ENCODE results near the gene HELZ2. TPM values are rescaled to one million over a fixed set of nuclear protein-coding genes. Genes with fewer than 3 reads are reported as not detected.
A peak's percentile ranks its signal among the peaks of the same experiment; 100 is the strongest.

Gene HELZ2
- total and polyA plus RNA-seq, 2 of the 4 experiments (the other 2 are of a cell fraction), result 4.7 to 10.6 TPM

DNA sequence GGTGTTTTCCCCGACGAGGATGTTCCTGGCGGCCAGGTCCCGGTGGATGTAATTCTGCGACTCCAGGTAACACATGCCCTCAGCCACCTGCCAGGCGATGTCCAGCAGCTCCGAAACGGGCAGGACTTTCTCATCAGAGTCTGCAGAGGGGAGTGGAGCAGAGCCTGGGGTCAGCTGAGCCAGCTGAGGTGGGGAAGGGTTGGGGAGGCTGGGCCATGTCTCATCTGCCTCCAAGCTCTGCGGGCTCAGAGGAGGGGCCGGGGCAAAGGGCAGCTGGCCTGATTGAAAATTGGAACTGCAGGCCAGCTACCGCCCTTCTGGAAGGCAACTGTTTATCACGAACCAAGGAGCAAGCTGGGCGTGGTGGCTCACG is 43.3 kb downstream of the HELZ2 start:
- H3K9ac ChIP-seq (ENCODE audit: low read depth, low read length), result no peak overlapping the region
- no peak overlapping the region for H2AK9ac ChIP-seq (replicated peaks; ENCODE audit: low read depth, low read length, poor library complexity)
- H3K4me3 ChIP-seq (ENCODE audit: insufficient read depth, low read depth, low read length), result no peak overlapping the region
- ChIA-PET CTCF (no interaction called here), POLR2A (ENCODE audit: unreplicated experiment) (no interaction called here)
- no peaks in the 10 kb centered on the region for H3K9me3 ChIP-seq (ENCODE audit: control insufficient read depth, insufficient read depth, low read length)
- H2BK120ac ChIP-seq (ENCODE audit: low read depth, low read length), result no peak overlapping the region
- H2BK20ac ChIP-seq (ENCODE audit: low read depth, low read length), result no peak overlapping the region
- intact Hi-C loops (cut with micrococcal nuclease), result loop anchor here (10.0 kb wide), 1 partner anchor 124 kb away; the partner anchor contains the start of genes RTEL1 and STMN3
- H3K56ac ChIP-seq (ENCODE audit: extremely low read depth, insufficient read depth, low read length), result no peak overlapping the region
- ATAC-seq (ENCODE audit: low read depth) (no peak), DNase-seq (no peak)
- no TSS peak for BruUV-seq (replicated peaks)
- TF ChIP-seq NFE2L2 (IDR thresholded peaks at IDR 0.05; ENCODE audit: low read depth, low read length) (no peak), FOS (IDR thresholded peaks at IDR 0.05; ENCODE audit: low read depth, low read length) (no peak), MAFK (IDR thresholded peaks at IDR 0.05; ENCODE audit: low read depth, low read length) (no peak), CEBPB (IDR thresholded peaks at IDR 0.05; ENCODE audit: low read depth, low read length) (no peak), RAD21 (IDR thresholded peaks at IDR 0.05; ENCODE audit: low read length) (no peak), POLR2A (IDR thresholded peaks at IDR 0.05; ENCODE audit: low read depth, low read length) (no peak), MAZ (IDR thresholded peaks at IDR 0.05; ENCODE audit: borderline replicate concordance, low read depth, low read length) (no peak), MXI1 (IDR thresholded peaks at IDR 0.05; ENCODE audit: borderline replicate concordance, low read depth, low read length) (no peak)
- TF ChIP-seq, protein P1, sequence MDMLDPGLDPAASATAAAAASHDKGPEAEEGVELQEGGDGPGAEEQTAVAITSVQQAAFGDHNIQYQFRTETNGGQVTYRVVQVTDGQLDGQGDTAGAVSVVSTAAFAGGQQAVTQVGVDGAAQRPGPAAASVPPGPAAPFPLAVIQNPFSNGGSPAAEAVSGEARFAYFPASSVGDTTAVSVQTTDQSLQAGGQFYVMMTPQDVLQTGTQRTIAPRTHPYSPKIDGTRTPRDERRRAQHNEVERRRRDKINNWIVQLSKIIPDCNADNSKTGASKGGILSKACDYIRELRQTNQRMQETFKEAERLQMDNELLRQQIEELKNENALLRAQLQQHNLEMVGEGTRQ (IDR thresholded peaks at IDR 0.05; ENCODE audit: low read depth, low read length), result no peak
- H4K20me1 ChIP-seq (ENCODE audit: insufficient read depth, low read length), result no peaks in the 10 kb centered on the region
- H2BK15ac ChIP-seq (ENCODE audit: low read depth, low read length), result no peak overlapping the region
- 20% methylated on average over 1 of the region's 14 CpGs; no CpG with 5 or more reads in 1 of the 2 experiments for WGBS, 2 experiments (ENCODE audit: extremely low coverage in 2 of 2, insufficient read length in 1 of 2)
- dilution Hi-C loops (cut with HindIII; ENCODE audit: low sequenced_read_pairs, unreplicated experiment), result no loop called here
- no peaks in the 10 kb centered on the region for H3K36me3 ChIP-seq (ENCODE audit: control insufficient read depth, insufficient read depth, low read length)
- H3K27me3 ChIP-seq (ENCODE audit: control insufficient read depth, insufficient read depth, low read length), result peaks cover 4% of the 10 kb centered on the region; the same call in 1 of the 2 replicates
- no peaks in the 10 kb centered on the region for H3K4me1 ChIP-seq (ENCODE audit: control insufficient read depth, insufficient read depth, low read length)
- no peaks in the 10 kb centered on the region for H3K79me1 ChIP-seq (ENCODE audit: low read depth in 1 of 2, low read length in 2 of 2)
- no peak overlapping the region for H3K14ac ChIP-seq (replicated peaks; ENCODE audit: low read depth, low read length)
- no peak overlapping the region for H3K23ac ChIP-seq (ENCODE audit: low read depth, low read length)
- H2AK5ac ChIP-seq (ENCODE audit: low read depth, low read length), result no peak overlapping the region
- no peak overlapping the region for H4K5ac ChIP-seq (ENCODE audit: low read depth, low read length)
- no peak overlapping the region for H4K91ac ChIP-seq (ENCODE audit: insufficient read depth, low read depth, low read length)
- no peak overlapping the region for H3K4me2 ChIP-seq (ENCODE audit: low read depth, low read length)
- no peaks in the 10 kb centered on the region for H3K9me1 ChIP-seq (ENCODE audit: insufficient read depth, low read length)
- no peak overlapping the region for H3K18ac ChIP-seq (ENCODE audit: low read depth, low read length)
- H2AFZ ChIP-seq (replicated peaks; ENCODE audit: low read length, poor library complexity), result peak overlapping the region; percentile 32
- no peak overlapping the region for H3K27ac ChIP-seq (ENCODE audit: insufficient read depth, low read length)
- H3K4ac ChIP-seq (ENCODE audit: low read depth, low read length), result no peak overlapping the region
- H4K8ac ChIP-seq (ENCODE audit: low read depth in 2 of 2, low read length in 2 of 2), result no peak overlapping the region
- no peak overlapping the region for H2BK5ac ChIP-seq (ENCODE audit: low read depth, low read length, poor library complexity, severe bottlenecking)
- in situ Hi-C loops (cut with MboI; ENCODE audit: low sequenced_read_pairs), result loop anchor here (10.0 kb wide), 2 partner anchors 334 to 444 kb away; partner anchors contain the start of genes ABHD16B, SAMD10 and TPD52L2
